T1000 (cell line): Measurements from ENCODE around the gene ARHGEF17.

Experiments
- DNase-seq: peaks from one replicate; lab custom pipeline; 2025; ENCODE audit warnings: mixed read lengths; lab: John Stamatoyannopoulos, UW

ARHGEF17 gene

GRCh38 chr11:73291781-73292524 lies 16.1 kb upstream of the ARHGEF17 start:
- DNase-seq, result no peak

- DNase-seq, result no peak
Observed at GRCh38 chr11:73292525-73292894, 15.6 kb upstream of the ARHGEF17 start.

GRCh38 chr11:73293356-73293936 lies 14.6 kb upstream of the ARHGEF17 start:
- no peak for DNase-seq

- DNase-seq, result no peak
Observed at GRCh38 chr11:73294604-73295003, 13.5 kb upstream of the ARHGEF17 start.

DNA sequence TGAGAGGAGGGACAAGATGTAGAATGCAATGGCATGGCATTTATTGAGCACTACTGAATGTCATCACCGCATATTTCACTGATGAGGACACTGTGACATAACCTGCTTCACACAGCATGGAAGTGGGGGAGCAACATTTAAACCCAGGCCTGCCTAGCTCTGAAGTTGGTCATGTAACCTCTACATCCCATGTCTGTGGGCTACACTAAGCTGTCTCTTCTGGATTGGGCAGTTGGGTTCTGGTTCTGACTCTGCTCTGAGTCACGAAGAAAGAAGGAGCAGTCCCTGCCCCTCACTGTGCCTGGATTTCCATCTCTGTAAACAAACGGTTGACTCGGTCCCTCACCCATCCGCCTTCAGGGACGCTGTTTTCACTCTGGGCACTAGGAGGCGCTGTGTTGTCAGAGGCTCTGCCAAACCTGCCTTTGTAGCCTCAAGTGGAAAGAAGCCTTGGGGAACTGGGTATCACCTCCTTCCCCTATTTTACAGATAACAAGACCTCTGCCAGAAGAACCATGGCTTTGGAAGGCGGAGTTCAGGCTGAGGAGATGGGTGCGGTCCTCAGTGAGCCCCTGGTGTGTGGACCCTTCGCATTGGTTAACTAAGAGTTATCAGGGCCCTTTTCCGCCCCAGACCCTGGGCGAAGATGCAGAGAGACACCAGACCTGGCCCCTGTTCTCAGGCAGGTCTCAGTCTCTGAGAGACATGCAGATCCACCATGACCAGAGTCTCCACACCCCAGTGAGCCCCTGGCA lies 12.7 kb upstream of the ARHGEF17 start:
- DNase-seq, result peak; percentile 94

GRCh38 chr11:73295996-73296318 lies 12.1 kb upstream of the ARHGEF17 start:
- no peak for DNase-seq

GRCh38 chr11:73296501-73297230 lies 11.4 kb upstream of the ARHGEF17 start:
- DNase-seq, result no peak

DNA sequence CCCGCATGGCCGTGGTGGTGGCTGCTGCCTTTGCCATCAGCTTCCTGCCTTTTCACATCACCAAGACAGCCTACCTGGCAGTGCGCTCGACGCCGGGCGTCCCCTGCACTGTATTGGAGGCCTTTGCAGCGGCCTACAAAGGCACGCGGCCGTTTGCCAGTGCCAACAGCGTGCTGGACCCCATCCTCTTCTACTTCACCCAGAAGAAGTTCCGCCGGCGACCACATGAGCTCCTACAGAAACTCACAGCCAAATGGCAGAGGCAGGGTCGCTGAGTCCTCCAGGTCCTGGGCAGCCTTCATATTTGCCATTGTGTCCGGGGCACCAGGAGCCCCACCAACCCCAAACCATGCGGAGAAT lies 10.9 kb upstream of the ARHGEF17 start:
- no peak for DNase-seq

GRCh38 chr11:73297702-73298101 lies 10.4 kb upstream of the ARHGEF17 start:
- DNase-seq, result no peak

GRCh38 chr11:73298233-73298632 lies 9.8 kb upstream of the ARHGEF17 start:
- no peak for DNase-seq

GRCh38 chr11:73299751-73300150 lies 8.3 kb upstream of the ARHGEF17 start:
- no peak for DNase-seq

GRCh38 chr11:73306069-73306841 lies 1.8 kb upstream of the ARHGEF17 start:
- no peak for DNase-seq

DNA sequence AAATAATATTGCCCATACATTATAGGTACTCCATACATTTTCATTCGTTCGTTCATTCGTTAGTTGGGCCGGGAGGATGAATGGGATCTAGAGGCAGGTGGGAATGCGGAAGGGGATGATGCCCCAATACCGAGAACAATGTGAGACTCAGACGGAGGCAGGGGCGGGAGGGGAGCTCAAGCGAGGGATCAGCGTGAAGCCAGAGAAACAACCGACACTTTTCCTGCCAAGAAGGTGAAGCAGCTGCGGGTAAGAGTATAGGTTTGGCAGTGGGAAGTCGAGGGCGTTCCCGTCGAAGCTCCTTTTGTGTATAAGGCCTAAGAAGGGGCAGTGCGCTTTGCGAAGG lies 1.1 kb upstream of the ARHGEF17 start:
- DNase-seq, result no peak

DNA sequence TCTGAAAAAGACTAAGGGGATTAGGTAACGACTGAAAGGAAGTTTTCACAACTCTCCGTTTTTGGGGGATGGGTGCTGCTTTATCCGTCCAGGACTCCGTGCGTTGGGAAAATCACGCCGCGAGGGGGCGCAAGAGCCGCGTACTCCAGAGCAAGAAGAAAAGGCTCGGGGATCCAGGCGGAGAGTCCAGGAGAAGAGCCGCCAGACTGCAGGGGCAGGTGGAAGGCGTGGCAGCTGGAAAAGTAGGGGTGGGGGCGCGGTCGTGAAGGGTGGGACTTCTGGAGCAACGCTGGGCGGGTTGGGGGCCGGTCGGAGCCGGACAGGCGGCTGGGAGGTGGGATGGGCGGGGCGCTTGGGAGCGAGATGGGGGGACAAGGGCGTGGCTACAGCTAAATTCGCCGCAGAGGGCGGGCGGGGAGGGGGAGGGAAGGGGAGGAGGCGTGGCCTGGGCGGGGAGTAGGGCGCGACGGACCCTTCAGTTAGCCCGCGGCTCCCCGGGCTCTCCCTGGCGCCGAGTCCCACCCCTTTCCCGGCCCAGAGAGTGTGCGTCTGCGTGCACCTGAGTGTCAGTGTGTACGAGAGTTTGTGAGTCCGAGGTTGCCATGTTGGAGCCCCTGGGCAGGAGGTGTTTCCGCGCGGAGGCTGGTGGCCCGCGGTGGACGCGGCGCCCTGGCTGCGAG lies 613 bp upstream of the ARHGEF17 start:
- DNase-seq, result peak; percentile 96

DNA sequence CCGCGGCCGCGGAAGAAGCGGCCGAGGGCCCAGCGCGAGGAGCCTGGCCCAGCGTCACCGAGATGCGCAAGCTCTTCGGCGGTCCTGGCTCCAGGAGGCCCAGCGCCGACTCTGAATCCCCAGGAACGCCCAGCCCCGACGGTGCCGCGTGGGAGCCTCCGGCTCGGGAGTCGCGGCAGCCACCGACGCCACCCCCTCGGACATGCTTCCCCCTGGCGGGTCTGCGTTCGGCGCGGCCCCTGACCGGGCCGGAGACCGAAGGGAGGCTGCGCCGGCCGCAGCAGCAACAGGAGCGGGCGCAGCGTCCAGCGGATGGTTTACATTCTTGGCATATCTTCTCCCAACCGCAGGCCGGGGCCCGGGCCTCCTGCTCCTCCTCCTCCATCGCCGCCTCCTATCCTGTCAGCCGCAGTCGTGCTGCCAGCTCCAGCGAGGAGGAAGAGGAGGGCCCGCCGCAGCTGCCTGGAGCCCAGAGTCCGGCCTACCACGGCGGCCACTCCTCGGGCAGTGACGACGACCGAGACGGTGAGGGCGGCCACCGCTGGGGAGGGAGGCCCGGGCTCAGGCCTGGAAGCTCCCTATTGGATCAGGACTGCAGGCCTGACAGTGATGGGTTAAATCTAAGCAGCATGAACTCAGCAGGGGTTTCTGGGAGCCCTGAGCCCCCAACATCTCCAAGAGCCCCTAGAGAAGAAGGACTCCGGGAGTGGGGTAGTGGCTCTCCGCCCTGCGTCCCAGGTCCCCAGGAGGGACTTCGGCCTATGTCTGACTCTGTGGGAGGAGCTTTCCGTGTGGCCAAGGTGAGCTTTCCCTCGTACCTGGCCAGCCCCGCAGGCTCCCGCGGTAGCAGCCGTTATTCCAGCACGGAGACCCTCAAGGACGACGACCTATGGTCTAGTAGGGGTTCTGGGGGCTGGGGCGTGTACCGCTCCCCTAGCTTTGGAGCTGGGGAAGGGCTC lies 1.2 kb downstream of the ARHGEF17 start:
- peak; percentile 92 for DNase-seq

DNA sequence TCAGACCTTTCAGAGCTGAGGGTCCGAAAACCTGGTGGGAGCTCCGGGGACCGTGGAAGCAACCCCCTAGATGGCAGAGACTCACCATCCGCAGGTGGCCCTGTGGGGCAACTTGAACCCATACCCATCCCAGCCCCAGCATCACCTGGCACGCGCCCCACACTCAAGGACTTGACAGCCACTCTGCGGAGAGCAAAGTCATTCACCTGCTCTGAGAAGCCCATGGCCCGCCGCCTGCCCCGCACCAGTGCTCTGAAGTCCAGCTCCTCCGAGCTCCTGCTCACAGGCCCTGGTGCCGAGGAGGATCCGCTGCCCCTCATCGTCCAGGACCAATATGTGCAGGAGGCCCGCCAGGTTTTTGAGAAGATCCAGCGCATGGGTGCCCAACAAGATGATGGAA lies 2.0 kb downstream of the ARHGEF17 start:
- DNase-seq, result no peak

- DNase-seq, result no peak
Observed at GRCh38 chr11:73310661-73311393, 2.8 kb downstream of the ARHGEF17 start.

GRCh38 chr11:73311394-73311869 lies 3.4 kb downstream of the ARHGEF17 start:
- no peak for DNase-seq

DNA sequence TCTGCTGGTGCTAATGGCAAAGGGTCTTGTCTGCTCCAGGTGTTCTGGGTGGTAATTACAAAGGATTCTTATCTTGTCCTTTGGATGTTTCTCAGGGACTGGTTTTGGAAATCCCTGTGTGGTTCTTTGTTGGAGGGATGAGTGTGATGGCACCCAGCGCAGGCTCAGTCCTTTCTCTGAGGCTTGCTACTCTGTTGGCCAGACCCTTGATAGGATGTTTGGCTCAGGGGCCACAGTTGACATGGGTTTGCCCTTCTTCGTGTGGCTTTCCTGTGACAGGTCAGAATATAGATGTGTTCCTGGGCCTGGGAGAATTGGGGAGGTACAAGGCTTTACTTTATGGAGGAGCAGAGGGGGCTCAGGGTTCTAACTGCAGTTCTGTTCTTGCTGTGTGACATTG lies 4.0 kb downstream of the ARHGEF17 start:
- DNase-seq, result no peak
